Measurements from ENCODE around the gene CALML6.

DNA sequence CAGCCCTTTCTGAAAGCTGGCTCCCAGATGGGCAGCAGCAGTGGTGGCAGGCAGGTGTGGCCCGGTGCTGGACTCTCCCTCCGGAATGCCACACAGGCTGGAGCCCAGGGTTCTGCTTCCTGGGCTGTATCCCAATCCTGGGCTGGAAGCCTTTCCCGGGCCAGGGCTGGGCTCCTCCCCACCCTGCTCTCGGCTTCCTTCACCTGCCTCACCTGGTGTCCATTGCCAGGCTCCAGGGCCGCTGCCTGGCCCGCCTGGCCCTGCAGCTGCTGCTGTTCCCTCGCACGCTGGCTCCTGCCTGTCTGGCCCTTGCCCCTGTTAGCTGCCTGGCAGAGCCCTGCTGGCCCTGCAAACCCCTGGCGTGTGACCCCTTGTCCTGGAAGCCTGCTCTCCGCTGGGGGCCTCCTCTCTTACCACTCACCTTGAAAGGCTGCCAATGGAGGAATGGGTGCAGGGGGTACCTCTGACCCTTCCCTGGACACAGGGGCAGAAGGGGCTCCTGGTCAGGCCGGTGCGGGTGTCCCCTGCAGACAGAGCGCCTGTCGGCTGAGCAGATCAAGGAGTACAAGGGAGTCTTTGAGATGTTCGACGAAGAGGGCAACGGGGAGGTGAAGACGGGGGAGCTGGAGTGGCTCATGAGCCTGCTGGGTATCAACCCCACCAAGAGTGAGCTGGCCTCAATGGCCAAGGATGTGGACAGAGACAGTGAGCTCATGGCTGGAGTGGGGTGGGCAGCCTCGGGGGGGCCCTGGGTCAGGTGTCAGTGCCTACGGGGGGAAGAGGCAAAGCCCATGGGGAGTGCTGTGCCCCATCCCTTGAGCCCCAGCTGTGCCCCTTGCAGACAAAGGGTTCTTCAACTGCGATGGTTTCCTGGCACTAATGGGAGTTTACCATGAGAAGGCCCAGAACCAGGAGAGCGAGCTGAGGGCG lies 1.1 kb downstream of the CALML6 start:
- TF ChIP-seq, protein P1, sequence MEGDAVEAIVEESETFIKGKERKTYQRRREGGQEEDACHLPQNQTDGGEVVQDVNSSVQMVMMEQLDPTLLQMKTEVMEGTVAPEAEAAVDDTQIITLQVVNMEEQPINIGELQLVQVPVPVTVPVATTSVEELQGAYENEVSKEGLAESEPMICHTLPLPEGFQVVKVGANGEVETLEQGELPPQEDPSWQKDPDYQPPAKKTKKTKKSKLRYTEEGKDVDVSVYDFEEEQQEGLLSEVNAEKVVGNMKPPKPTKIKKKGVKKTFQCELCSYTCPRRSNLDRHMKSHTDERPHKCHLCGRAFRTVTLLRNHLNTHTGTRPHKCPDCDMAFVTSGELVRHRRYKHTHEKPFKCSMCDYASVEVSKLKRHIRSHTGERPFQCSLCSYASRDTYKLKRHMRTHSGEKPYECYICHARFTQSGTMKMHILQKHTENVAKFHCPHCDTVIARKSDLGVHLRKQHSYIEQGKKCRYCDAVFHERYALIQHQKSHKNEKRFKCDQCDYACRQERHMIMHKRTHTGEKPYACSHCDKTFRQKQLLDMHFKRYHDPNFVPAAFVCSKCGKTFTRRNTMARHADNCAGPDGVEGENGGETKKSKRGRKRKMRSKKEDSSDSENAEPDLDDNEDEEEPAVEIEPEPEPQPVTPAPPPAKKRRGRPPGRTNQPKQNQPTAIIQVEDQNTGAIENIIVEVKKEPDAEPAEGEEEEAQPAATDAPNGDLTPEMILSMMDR (IDR thresholded peaks at IDR 0.05) = no peak
- TF ChIP-seq, protein P2, sequence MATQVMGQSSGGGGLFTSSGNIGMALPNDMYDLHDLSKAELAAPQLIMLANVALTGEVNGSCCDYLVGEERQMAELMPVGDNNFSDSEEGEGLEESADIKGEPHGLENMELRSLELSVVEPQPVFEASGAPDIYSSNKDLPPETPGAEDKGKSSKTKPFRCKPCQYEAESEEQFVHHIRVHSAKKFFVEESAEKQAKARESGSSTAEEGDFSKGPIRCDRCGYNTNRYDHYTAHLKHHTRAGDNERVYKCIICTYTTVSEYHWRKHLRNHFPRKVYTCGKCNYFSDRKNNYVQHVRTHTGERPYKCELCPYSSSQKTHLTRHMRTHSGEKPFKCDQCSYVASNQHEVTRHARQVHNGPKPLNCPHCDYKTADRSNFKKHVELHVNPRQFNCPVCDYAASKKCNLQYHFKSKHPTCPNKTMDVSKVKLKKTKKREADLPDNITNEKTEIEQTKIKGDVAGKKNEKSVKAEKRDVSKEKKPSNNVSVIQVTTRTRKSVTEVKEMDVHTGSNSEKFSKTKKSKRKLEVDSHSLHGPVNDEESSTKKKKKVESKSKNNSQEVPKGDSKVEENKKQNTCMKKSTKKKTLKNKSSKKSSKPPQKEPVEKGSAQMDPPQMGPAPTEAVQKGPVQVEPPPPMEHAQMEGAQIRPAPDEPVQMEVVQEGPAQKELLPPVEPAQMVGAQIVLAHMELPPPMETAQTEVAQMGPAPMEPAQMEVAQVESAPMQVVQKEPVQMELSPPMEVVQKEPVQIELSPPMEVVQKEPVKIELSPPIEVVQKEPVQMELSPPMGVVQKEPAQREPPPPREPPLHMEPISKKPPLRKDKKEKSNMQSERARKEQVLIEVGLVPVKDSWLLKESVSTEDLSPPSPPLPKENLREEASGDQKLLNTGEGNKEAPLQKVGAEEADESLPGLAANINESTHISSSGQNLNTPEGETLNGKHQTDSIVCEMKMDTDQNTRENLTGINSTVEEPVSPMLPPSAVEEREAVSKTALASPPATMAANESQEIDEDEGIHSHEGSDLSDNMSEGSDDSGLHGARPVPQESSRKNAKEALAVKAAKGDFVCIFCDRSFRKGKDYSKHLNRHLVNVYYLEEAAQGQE (IDR thresholded peaks at IDR 0.05; ENCODE audit: insufficient read depth in 1 of 2, low read depth in 2 of 2, low read length in 1 of 2) = no peak
- TF ChIP-seq POLR2AphosphoS5 (IDR thresholded peaks at IDR 0.05; ENCODE audit: low read depth, low read length) = no peak
- no peak for TF ChIP-seq TCF7L2 (IDR thresholded peaks at IDR 0.05; ENCODE audit: low read depth, low read length)
- no peak for TF ChIP-seq SIN3A (IDR thresholded peaks at IDR 0.05; ENCODE audit: borderline replicate concordance, insufficient read depth, low read depth, low read length)
